Rectal smooth muscle tissue (tissue), 1 donor: Measurements from ENCODE around the gene ZMYND11.

Experiments
- H3K27ac ChIP-seq: one replicate; pipeline ENCODE4 v1.7.0; 2013; ENCODE audit warnings: low read depth, low read length, inconsistent platforms
- H3K27me3 ChIP-seq: one replicate; pipeline ENCODE4 v1.7.0; 2013; ENCODE audit warnings: low read length; ENCODE audit not compliant: control insufficient read depth, insufficient read depth
- H3K36me3 ChIP-seq: one replicate; pipeline ENCODE4 v1.7.0; 2013; ENCODE audit warnings: low read length; ENCODE audit not compliant: control insufficient read depth, insufficient read depth
- H3K4me1 ChIP-seq: one replicate; pipeline ENCODE4 v1.7.0; 2013; ENCODE audit warnings: low read length; ENCODE audit not compliant: control insufficient read depth, insufficient read depth
- H3K4me3 ChIP-seq: one replicate; pipeline ENCODE4 v1.7.0; 2013; ENCODE audit warnings: low read length
- H3K9ac ChIP-seq: one replicate; pipeline ENCODE4 v1.7.0; 2013; ENCODE audit warnings: low read length

Gene ZMYND11

DNA sequence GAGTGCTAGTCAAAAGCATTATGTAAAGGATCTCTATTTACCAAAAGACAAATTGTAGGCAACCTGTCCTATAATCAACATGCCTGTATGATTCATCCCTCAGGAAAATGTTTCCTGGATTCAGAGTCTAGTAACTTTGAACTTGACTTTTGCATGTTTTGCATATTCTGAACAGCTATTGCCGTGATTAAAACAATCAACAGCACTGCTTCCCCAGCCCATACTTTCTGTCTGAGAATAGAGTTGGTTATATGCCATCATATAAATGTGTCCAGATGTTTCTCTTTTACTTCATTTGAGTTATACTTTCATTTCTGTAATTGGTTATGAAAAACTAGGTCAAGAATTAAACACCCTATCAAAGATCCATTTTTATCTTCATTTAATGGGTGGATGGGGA, 83.5 kb downstream of the ZMYND11 start:
- Histone ChIP-seq H3K9ac (no peak overlapping the region), H3K27ac (no peak overlapping the region), H3K27me3 (no peaks in the 10 kb centered on the region), H3K36me3 (no peaks in the 10 kb centered on the region), H3K4me3 (no peak overlapping the region), H3K4me1 (peaks cover 7% of the 10 kb centered on the region)

DNA sequence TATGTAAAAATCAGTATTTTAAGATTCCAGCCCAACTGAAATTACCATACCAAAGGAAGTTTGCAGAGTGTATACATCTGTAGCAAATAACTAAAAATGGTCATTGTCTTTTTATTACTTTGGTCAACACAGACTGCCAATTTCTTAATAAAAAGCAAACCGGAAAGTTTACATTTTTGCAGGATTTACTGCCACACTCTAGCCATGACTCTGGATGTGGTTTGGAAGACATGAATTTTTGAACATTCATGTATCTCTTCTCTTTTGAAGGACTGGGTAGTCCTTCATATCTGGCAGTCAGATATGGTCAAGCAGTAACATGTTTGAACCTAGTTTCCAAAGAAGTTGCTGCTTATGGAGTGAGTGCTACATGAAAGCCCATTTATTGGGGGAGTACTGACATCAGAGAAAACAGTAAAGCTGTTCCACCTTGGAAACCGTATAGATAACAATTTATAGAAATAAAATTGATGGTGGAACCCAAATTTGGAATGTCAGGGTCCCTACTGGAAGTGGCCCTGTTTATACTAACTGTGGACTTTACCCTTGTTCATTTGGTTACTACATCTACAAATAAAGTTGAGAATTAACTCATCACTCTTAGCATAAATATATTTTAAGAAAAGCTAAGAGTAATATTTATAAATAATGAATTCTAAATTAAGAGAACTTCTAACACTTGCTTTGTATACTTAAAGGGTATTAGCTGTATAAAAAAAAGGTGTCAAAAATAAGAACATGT, 84.6 kb downstream of the ZMYND11 start:
- H3K4me1 ChIP-seq = peaks cover 7% of the 10 kb centered on the region
- H3K4me3 ChIP-seq = no peak overlapping the region
- no peaks in the 10 kb centered on the region for H3K36me3 ChIP-seq
- H3K27ac ChIP-seq = no peak overlapping the region
- no peak overlapping the region for H3K9ac ChIP-seq
- H3K27me3 ChIP-seq = no peaks in the 10 kb centered on the region

DNA sequence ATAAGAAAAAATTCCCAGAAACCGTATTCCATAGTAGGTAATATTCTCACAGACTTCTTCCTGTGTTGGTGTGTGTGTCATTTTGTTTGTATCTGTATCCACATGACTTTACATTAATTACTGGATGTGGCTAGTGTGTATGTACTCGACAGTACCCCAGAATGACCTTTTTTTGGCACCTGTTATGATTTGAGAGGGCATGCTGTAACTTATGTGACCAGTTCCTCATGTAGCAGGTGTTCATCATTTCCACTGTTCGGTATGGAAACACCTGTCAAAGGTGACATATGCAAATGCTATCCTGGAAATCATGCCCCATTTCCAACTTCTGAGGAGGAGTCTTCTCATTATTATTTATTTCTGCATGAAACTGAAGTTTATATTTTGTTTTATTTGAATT, 89.3 kb downstream of the ZMYND11 start:
- H3K27me3 ChIP-seq = no peaks in the 10 kb centered on the region

DNA sequence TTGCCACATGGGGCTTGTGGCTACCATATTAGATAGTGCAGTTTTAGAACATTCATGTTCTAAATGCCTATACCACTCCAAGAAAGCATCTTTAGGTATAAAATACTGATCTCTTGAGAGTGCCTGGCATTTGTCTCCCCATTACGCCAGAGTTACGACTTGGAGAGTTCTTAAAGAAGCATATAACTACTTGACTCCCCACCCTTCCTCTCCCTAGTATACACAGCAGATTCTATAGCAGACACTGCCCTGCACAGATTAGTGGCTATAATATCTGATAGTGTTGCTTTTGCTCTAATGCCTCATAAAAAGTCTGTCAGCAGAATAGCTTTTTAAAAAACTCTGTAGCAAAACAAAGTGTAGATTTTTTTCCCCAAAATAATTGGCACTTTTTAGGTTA, 90.8 kb downstream of the ZMYND11 start:
- no peak overlapping the region for H3K27ac ChIP-seq
- no peaks in the 10 kb centered on the region for H3K36me3 ChIP-seq
- H3K4me3 ChIP-seq = no peak overlapping the region
- no peaks in the 10 kb centered on the region for H3K27me3 ChIP-seq
- no peak overlapping the region for H3K9ac ChIP-seq
- no peaks in the 10 kb centered on the region for H3K4me1 ChIP-seq

More for the DNA sequence above, 89.3 kb downstream of the ZMYND11 start:
- no peak overlapping the region for H3K4me3 ChIP-seq
- no peaks in the 10 kb centered on the region for H3K4me1 ChIP-seq
- no peaks in the 10 kb centered on the region for H3K36me3 ChIP-seq
- H3K9ac ChIP-seq = no peak overlapping the region
- H3K27ac ChIP-seq = no peak overlapping the region

DNA sequence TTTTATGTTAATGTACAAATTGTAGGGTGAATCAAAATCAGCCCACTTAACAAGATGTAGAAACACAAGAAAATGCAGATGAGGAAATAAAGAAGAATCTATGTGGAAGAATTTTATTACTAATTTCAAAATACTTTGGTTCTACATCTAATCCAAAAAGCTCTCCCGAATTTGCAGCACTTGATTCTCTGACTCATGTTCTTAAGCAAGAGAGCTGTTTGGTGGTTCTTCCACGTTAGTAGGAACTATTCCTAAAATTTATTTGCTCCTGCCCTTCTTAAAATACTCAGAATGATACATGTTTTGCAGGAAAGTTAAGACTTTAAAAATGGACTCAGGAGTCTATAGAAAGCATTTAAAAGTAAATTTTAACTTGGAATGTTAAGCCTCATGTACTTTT, 91.8 kb downstream of the ZMYND11 start:
- Histone ChIP-seq H3K4me1 (no peaks in the 10 kb centered on the region), H3K27ac (no peak overlapping the region), H3K36me3 (no peaks in the 10 kb centered on the region), H3K4me3 (no peak overlapping the region), H3K27me3 (no peaks in the 10 kb centered on the region), H3K9ac (no peak overlapping the region)

DNA sequence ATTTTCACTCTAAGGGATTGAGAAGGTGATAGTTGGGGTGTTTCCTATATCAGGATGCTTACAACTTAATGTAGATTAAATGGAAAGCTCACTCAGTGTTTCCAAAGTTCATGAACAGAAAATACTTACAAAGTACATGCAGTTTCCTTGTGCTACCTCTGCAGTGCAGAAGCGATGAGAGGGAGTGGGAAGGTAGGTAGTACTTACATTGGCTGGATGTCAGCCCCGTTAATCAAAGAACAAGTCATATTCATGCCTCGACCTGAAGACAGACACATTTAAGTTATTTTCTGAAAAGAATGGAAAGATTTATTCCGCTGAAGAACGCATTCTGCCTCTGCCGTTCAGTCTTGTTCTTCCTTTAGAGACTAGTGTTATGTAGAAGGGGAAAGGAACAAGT, 93.1 kb downstream of the ZMYND11 start:
- H3K27me3 ChIP-seq = no peaks in the 10 kb centered on the region
- H3K27ac ChIP-seq = no peak overlapping the region
- H3K9ac ChIP-seq = no peak overlapping the region
- no peak overlapping the region for H3K4me3 ChIP-seq
- H3K4me1 ChIP-seq = no peaks in the 10 kb centered on the region
- no peaks in the 10 kb centered on the region for H3K36me3 ChIP-seq

DNA sequence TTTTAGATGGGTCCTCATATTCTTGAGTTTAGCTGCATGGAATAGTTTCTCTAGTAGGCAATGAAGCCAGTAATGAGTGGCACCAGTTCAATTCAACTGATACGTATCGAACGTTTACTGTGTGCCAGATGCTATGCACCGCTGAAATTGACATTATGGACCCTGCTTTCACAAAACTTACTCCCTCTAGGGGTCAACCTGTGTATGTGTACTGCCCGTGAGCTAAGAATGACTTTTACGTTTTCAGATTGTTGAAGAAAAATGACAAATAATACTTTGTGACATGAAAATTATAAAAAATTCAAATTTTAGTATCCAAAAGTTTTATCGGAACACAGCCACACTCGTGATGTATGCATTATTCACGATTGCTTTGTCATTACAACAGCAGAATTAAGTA, 95.5 kb downstream of the ZMYND11 start:
- Histone ChIP-seq H3K27ac (no peak overlapping the region), H3K27me3 (no peaks in the 10 kb centered on the region), H3K4me3 (no peak overlapping the region), H3K9ac (no peak overlapping the region), H3K4me1 (no peaks in the 10 kb centered on the region), H3K36me3 (no peaks in the 10 kb centered on the region)

DNA sequence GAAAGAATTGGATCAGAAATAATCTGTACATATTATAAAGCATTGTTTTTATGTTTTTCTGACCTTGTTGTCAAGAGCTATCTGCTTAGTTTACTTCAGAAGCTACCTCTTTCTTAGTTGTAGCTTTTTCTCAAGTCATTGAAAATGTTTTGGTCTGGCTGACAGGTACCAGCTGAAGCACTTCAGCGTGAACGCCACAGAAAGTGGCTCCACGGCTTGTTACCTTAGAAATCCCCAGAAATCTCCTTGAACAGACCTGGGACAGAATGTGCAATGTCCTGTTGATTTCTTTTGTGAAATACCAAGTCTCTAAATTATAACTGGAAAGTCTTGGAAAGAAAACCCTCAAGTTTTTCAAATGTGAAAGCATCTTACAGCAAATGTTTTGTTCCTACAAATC, 96.8 kb downstream of the ZMYND11 start:
- H3K27me3 ChIP-seq = no peaks in the 10 kb centered on the region
- H3K4me1 ChIP-seq = no peaks in the 10 kb centered on the region
- no peak overlapping the region for H3K27ac ChIP-seq
- H3K9ac ChIP-seq = no peak overlapping the region
- H3K4me3 ChIP-seq = no peak overlapping the region
- H3K36me3 ChIP-seq = no peaks in the 10 kb centered on the region

DNA sequence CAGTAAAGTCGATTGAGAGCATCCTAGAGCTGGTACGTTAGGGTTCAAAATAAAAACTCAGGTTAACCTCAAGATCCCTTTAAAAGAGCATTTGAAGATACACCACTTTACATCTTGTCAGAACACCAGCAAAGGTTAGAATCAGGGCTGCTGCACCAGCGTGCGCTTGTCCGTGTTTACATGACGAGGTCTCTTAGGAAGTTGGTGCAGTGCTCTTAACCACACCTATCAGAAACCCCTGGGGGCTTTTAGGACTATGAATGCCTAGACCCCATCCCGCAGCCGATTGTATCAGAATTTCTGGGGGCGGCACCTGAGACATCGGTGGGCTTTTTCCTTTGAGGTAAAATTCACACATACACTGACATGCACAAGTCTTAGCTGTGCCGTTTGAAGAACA, 97.6 kb downstream of the ZMYND11 start:
- Histone ChIP-seq H3K4me1 (no peaks in the 10 kb centered on the region), H3K9ac (no peak overlapping the region), H3K27me3 (no peaks in the 10 kb centered on the region), H3K27ac (no peak overlapping the region), H3K36me3 (peaks cover 3% of the 10 kb centered on the region), H3K4me3 (no peak overlapping the region)

DNA sequence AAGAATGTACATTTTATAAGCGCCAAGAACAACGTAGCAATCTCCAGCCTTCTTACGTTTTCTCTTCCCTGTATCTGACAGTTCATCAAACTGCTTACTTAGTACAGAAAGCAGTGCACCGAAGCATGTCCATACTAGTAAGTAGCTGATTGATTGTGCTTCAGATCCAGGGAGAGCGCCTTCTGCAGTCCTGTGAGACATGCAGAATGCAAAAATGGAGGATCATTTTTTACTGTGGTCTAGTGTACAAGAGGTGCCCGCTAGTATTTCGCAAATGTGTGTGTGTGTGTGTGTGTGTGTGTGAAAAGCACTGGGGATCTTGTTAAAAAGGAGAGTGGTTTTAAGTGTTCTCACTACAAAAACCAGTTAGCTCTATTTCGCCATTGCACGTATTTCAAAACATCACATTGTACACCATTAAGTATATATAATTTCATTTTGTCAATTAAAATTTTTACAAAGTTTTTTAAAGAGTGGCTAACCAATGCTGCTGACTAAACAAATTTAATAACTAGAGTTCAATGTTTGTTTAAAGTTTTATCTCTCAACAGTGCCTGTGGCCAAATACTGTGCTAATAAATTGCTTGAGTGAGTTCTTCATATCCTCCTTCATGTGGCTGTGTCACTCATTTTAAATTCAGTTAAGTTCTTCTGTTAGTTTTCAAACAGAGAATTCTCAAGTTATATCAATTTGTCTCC, 99.6 kb downstream of the ZMYND11 start:
- Histone ChIP-seq H3K36me3 (peaks cover 6% of the 10 kb centered on the region), H3K27ac (no peak overlapping the region), H3K4me1 (no peaks in the 10 kb centered on the region), H3K9ac (no peak overlapping the region), H3K27me3 (no peaks in the 10 kb centered on the region), H3K4me3 (no peak overlapping the region)

DNA sequence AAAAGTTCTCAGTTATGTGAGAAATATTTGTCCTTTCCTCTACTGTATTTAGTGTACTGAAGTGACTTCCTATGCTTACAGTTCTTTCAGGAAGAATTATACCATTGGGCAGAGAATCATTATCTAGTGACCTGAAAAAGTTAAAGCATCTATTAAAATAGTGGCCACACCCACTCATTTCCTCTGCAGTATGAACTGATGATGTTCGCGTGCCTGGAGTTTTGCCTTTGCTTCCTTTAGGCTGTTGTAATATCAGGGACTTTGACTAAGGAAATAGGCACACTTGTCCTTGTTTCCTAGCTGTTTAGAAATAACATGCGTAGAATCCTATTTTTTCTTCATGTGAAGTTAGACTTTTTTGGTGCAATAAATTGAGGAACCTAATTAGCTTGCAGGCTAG, 100.7 kb downstream of the ZMYND11 start:
- Histone ChIP-seq H3K4me3 (no peak overlapping the region), H3K9ac (no peak overlapping the region), H3K27me3 (no peaks in the 10 kb centered on the region), H3K27ac (no peak overlapping the region), H3K36me3 (peaks cover 6% of the 10 kb centered on the region), H3K4me1 (no peaks in the 10 kb centered on the region)

DNA sequence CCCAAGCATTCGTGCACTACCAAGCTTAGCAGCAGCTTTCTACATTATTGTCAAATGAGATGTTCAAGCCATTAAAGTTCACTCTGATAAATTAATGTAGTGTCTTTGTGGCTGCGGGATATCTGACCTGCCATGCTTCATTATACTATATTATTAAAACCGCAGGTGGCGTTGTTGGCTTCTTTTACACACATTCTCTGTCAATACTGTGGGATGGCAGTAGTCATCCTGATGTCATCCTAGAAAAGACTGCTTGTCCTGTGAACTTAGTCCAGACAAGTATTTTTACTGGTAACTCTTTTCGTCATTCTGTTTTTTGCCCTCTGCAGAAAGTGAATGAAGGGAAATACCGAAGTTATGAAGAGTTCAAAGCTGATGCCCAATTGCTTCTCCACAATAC, 103.9 kb downstream of the ZMYND11 start:
- Histone ChIP-seq H3K9ac (no peak overlapping the region), H3K4me1 (no peaks in the 10 kb centered on the region), H3K4me3 (no peak overlapping the region), H3K27ac (no peak overlapping the region), H3K36me3 (peaks cover 6% of the 10 kb centered on the region), H3K27me3 (no peaks in the 10 kb centered on the region)

DNA sequence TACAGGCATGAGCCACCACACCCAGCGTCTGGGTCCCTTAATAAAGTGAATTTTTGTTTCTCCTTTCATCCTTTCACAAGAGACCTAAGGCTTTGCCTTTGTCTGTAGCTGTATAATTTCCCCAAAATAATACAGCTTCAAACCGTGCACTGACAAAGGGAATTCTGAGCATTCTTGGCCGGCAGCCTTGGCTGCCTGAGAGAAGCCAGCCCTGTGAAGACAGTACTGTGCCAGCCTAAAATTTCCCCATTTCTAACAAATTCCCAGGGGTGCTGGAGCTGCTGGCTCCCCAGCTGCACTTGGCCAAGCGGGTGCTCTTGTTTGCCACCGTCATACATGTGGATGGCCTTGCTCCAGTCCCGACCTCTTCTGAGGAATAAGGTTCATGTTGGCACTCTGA, 106.2 kb downstream of the ZMYND11 start:
- Histone ChIP-seq H3K27me3 (no peaks in the 10 kb centered on the region), H3K4me3 (no peak overlapping the region), H3K36me3 (peaks cover 11% of the 10 kb centered on the region), H3K27ac (no peak overlapping the region), H3K9ac (no peak overlapping the region), H3K4me1 (no peaks in the 10 kb centered on the region)
